Endothelial cell of umbilical vein (primary cell): ENCODE results near the gene SPRED1.

Experiments used
- CTCF ChIP-seq, 2 donors: IDR thresholded peaks; 1 replicate in 1 of 2; 2 replicates in 1 of 2; pipeline ENCODE4 v1.5.1; 2011; ENCODE audit warnings: low read length in 2 of 2, mild to moderate bottlenecking in 2 of 2, moderate library complexity in 2 of 2, control low read depth in 1 of 2, inconsistent platforms in 1 of 2, low read depth in 1 of 2; ENCODE audit not compliant: insufficient read depth in 1 of 2; ENCODE audit errors: extremely low read depth in 1 of 2
- EZH2 ChIP-seq: IDR thresholded peaks from 2 replicates; pipeline ENCODE4 v1.6.1; 2012; ENCODE audit warnings: borderline replicate concordance, low read depth, mild to moderate bottlenecking, moderate library complexity, low read length, inconsistent platforms; ENCODE audit not compliant: severe bottlenecking
- POLR2A ChIP-seq: IDR thresholded peaks from 2 replicates; pipeline ENCODE4 v1.6.1; 2012; ENCODE audit warnings: low read depth, mild to moderate bottlenecking, control low read depth, low read length
- POLR2AphosphoS5 ChIP-seq: IDR thresholded peaks from 2 replicates; pipeline ENCODE4 v1.6.1; 2012; ENCODE audit warnings: low read depth, mild to moderate bottlenecking, control low read depth, low read length, moderate library complexity; ENCODE audit not compliant: insufficient read depth
- TF ChIP-seq, protein P1 (sequence below): IDR thresholded peaks from 2 replicates; pipeline ENCODE4 v1.6.1; 2011; ENCODE audit not compliant: insufficient read depth, insufficient read length

GRCh38 chr15:38377636-38378035 is 125.0 kb downstream of the SPRED1 start:
- TF ChIP-seq POLR2A (no peak), CTCF (IDR thresholded peaks at IDR 0.05; ENCODE audit: extremely low read depth in 1 of 2, insufficient read depth in 1 of 2, low read depth in 1 of 2, low read length in 2 of 2) (no peak), POLR2AphosphoS5 (no peak), EZH2 (no peak)
- TF ChIP-seq, protein P1, sequence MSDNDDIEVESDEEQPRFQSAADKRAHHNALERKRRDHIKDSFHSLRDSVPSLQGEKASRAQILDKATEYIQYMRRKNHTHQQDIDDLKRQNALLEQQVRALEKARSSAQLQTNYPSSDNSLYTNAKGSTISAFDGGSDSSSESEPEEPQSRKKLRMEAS = no peak
